Vagina (tissue), 2 donors: Measurements from ENCODE around the gene ZSCAN23.

Source experiments
- CTCF ChIP-seq, 3 experiments: fragments of 450-650 bp in 2 of 3; fragments of 200-600 bp in 1 of 3; sonication (generic) in 1 of 3; IDR thresholded peaks; one replicate each; pipeline ENCODE4 v1.5.1; 2017 to 2019; ENCODE audit warnings: antibody characterized with exemption in 3 of 3, mild to moderate bottlenecking in 2 of 3, moderate library complexity in 2 of 3
- POLR2A ChIP-seq, 2 donors: fragments of 450-650 bp; IDR thresholded peaks; one replicate each; pipeline ENCODE4 v1.6.1; 2017; ENCODE audit warnings: antibody characterized with exemption in 2 of 2, mild to moderate bottlenecking in 2 of 2, moderate library complexity in 2 of 2
- POLR2AphosphoS5 ChIP-seq, 2 donors: sonication (generic); formaldehyde crosslinking; IDR thresholded peaks; one replicate each; pipeline ENCODE4 v1.9.0; 2017; ENCODE audit warnings: antibody characterized with exemption in 2 of 2, mild to moderate bottlenecking in 2 of 2, low read depth in 1 of 2; ENCODE audit not compliant: insufficient read depth in 1 of 2

- no peak for TF ChIP-seq POLR2AphosphoS5 (IDR thresholded peaks at IDR 0.05; ENCODE audit: insufficient read depth in 1 of 2, low read depth in 1 of 2)
- TF ChIP-seq CTCF (IDR thresholded peaks at IDR 0.05) = no peak
- TF ChIP-seq POLR2A (IDR thresholded peaks at IDR 0.05) = no peak
Measured at GRCh38 chr6:28436404-28436803, 6.9 kb downstream of the ZSCAN23 start.
